Measurements from ENCODE around the gene SCIMP. TPM values are rescaled to one million over a fixed set of nuclear protein-coding genes. Genes with fewer than 3 reads are reported as not detected.

The SCIMP gene
- total and polyA plus RNA-seq, 2 donors (not counting 1 experiment from before 2014, with no cell fraction given), result 87.4 to 98.5 TPM

DNA sequence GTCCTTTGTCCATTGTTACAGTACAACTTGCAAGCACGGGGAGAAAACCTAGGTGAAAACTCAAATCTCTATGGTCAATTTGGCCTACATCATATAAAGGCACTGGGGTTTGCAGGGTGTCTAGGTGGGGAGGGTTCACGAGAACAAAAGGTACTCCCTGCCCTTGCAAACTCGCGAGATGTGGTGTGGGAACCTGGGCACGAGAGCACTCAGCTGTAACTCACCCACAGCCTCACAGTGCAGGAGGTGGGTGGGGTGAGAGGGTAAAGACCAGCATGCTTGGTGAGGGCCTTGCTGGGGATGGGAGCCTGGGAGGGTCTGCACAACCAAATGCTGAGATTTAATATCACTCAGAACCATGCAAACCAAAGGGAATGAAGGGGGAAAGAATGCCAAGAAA is 24.6 kb downstream of the SCIMP start:
- Histone ChIP-seq H3K4me3 (ENCODE audit: control extremely low read depth in 1 of 5, extremely low read depth in 1 of 5, insufficient read depth in 1 of 5, low read depth in 2 of 5, low read length in 4 of 5) (no peak overlapping the region), H3K79me2 (ENCODE audit: control insufficient read depth, insufficient read depth, low read length) (peaks cover 24% of the 10 kb centered on the region), H3K27ac (ENCODE audit: low read length in 2 of 2) (peak overlapping the region; percentile 91), H3K9me3 (ENCODE audit: control extremely low read depth in 1 of 3, control insufficient read depth in 2 of 3, insufficient read depth in 1 of 3, low read length in 2 of 3) (peaks cover 0 to 3% (median 0%) of the 10 kb centered on the region in 3 donors), H3K4me1 (ENCODE audit: control insufficient read depth in 2 of 2, insufficient read depth in 2 of 2, low read length in 2 of 2) (peaks cover 64 to 81% of the 10 kb centered on the region in 2 donors), H2AFZ (ENCODE audit: insufficient read depth, low read depth, low read length, poor library complexity, severe bottlenecking) (no peak overlapping the region), H4K20me1 (ENCODE audit: control insufficient read depth, insufficient read depth, low read length, poor library complexity, severe bottlenecking) (no peaks in the 10 kb centered on the region), H3K9ac (ENCODE audit: low read length) (peak overlapping the region; percentile 9), H3K4me2 (replicated peaks; ENCODE audit: low read depth, low read length, poor library complexity, severe bottlenecking) (peak overlapping the region; percentile 57), H3K27me3 (replicated peaks in 1 of 4; ENCODE audit: control extremely low read depth in 1 of 4, control insufficient read depth in 3 of 4, insufficient read depth in 4 of 4, low read length in 3 of 4) (no peaks in the 10 kb centered on the region), H3K36me3 (replicated peaks in 1 of 2; ENCODE audit: control extremely low read depth in 1 of 2, control insufficient read depth in 1 of 2, extremely low read depth in 1 of 2, insufficient read depth in 2 of 2, low read length in 1 of 2) (peaks cover 7 to 55% of the 10 kb centered on the region in 2 experiments)
- Mint-ChIP-seq H3K4me3 (peak overlapping the region; percentile 74), H3K9me3 (ENCODE audit: insufficient read depth) (no peaks in the 10 kb centered on the region), H3K4me1 (peaks cover 73% of the 10 kb centered on the region), H3K27ac (peak overlapping the region; percentile 93), H3K27me3 (no peaks in the 10 kb centered on the region)
- ATAC-seq (ENCODE audit: low read depth) (no peak), DNase-seq (no peak)
- POLR2A ChIA-PET, result interaction anchor here (1.0 to 2.0 kb wide), 7 partner anchors 7 to 25 kb away, joined by 4 to 11 read pairs (median 6); partner anchors contain the start of gene SCIMP
- TF ChIP-seq, protein P1, sequence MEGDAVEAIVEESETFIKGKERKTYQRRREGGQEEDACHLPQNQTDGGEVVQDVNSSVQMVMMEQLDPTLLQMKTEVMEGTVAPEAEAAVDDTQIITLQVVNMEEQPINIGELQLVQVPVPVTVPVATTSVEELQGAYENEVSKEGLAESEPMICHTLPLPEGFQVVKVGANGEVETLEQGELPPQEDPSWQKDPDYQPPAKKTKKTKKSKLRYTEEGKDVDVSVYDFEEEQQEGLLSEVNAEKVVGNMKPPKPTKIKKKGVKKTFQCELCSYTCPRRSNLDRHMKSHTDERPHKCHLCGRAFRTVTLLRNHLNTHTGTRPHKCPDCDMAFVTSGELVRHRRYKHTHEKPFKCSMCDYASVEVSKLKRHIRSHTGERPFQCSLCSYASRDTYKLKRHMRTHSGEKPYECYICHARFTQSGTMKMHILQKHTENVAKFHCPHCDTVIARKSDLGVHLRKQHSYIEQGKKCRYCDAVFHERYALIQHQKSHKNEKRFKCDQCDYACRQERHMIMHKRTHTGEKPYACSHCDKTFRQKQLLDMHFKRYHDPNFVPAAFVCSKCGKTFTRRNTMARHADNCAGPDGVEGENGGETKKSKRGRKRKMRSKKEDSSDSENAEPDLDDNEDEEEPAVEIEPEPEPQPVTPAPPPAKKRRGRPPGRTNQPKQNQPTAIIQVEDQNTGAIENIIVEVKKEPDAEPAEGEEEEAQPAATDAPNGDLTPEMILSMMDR (IDR thresholded peaks at IDR 0.05), result no peak
- no peak for TF ChIP-seq EZH2 (IDR thresholded peaks at IDR 0.05; ENCODE audit: borderline replicate concordance, insufficient read depth, low read depth, low read length, poor library complexity, severe bottlenecking)
- intact Hi-C loops (cut with micrococcal nuclease), result loop anchor here (1.0 to 2.0 kb wide), 2 partner anchors 12 to 17 kb away; no protein-coding TSS in a partner anchor
- WGBS (ENCODE audit: insufficient coverage), result 6% methylated on average over 3 of the region's 5 CpGs
- CTCF ChIA-PET, result interaction anchor here (1.0 to 5.2 kb wide), 9 partner anchors 10 to 38 kb away, joined by 3 to 38 read pairs (median 8); partner anchors contain the start of gene SCIMP

- H3K4me1 ChIP-seq (ENCODE audit: control insufficient read depth in 2 of 2, insufficient read depth in 2 of 2, low read length in 2 of 2), result peaks cover 64 to 84% of the 10 kb centered on the region in 2 donors
- no peak for TF ChIP-seq EZH2 (IDR thresholded peaks at IDR 0.05; ENCODE audit: borderline replicate concordance, insufficient read depth, low read depth, low read length, poor library complexity, severe bottlenecking)
- no peak overlapping the region for H3K4me3 Mint-ChIP-seq
- DNase-seq (no peak), ATAC-seq (ENCODE audit: low read depth) (no peak)
- ChIA-PET CTCF (interaction anchor here (4.9 to 5.2 kb wide), 2 partner anchors 12 to 18 kb away, joined by 31 to 38 read pairs; no protein-coding TSS in a partner anchor), POLR2A (interaction anchor here (1.9 kb wide), 1 partner anchor 11 kb away, joined by 8 read pairs; no protein-coding TSS in a partner anchor)
- peak overlapping the region; percentile 9 for H3K9ac ChIP-seq (ENCODE audit: low read length)
- H3K27ac ChIP-seq (ENCODE audit: low read length in 2 of 2), result peak overlapping the region; percentile 91
- H3K79me2 ChIP-seq (ENCODE audit: control insufficient read depth, insufficient read depth, low read length), result peaks cover 27% of the 10 kb centered on the region
- intact Hi-C loops (cut with micrococcal nuclease), result no loop called here
- no peaks in the 10 kb centered on the region for H3K27me3 ChIP-seq (replicated peaks in 1 of 4; ENCODE audit: control extremely low read depth in 1 of 4, control insufficient read depth in 3 of 4, insufficient read depth in 4 of 4, low read length in 3 of 4)
- H2AFZ ChIP-seq (ENCODE audit: insufficient read depth, low read depth, low read length, poor library complexity, severe bottlenecking), result no peak overlapping the region
- 92% methylated on average over 2 of the region's 3 CpGs for WGBS (ENCODE audit: insufficient coverage)
- H3K9me3 ChIP-seq (ENCODE audit: control extremely low read depth in 1 of 3, control insufficient read depth in 2 of 3, insufficient read depth in 1 of 3, low read length in 2 of 3), result peaks cover 0 to 7% (median 0%) of the 10 kb centered on the region in 3 donors
- H4K20me1 ChIP-seq (ENCODE audit: control insufficient read depth, insufficient read depth, low read length, poor library complexity, severe bottlenecking), result no peaks in the 10 kb centered on the region
- H3K4me2 ChIP-seq (replicated peaks; ENCODE audit: low read depth, low read length, poor library complexity, severe bottlenecking), result peak overlapping the region; percentile 57
- peak overlapping the region; percentile 93 for H3K27ac Mint-ChIP-seq
- H3K4me1 Mint-ChIP-seq, result peaks cover 69% of the 10 kb centered on the region
- no peak overlapping the region for H3K4me3 ChIP-seq (ENCODE audit: control extremely low read depth in 1 of 5, extremely low read depth in 1 of 5, insufficient read depth in 1 of 5, low read depth in 2 of 5, low read length in 4 of 5)
- H3K9me3 Mint-ChIP-seq (ENCODE audit: insufficient read depth), result no peaks in the 10 kb centered on the region
- H3K27me3 Mint-ChIP-seq, result no peaks in the 10 kb centered on the region
- H3K36me3 ChIP-seq (replicated peaks in 1 of 2; ENCODE audit: control extremely low read depth in 1 of 2, control insufficient read depth in 1 of 2, extremely low read depth in 1 of 2, insufficient read depth in 2 of 2, low read length in 1 of 2), result peaks cover 5 to 50% of the 10 kb centered on the region in 2 experiments
Measured at GRCh38 chr17:5209396-5209795, 25.3 kb downstream of the SCIMP start.
